GM18502 (cell line): ENCODE data around the gene PPFIA4.
A peak's percentile ranks its signal among the peaks of the same experiment; 100 is the strongest.
"Not testable (repeated sequence)": the region's sequence is repeated elsewhere in the genome, so short reads cannot be mapped to it uniquely, and the experiment has no call there.

Experiments
- ATAC-seq: cut with Tn5 transposase; IDR thresholded peaks from one replicate; pipeline ENCODE4 v1.9.1; 2021; ENCODE audit warnings: mild to moderate bottlenecking; ENCODE audit not compliant: unreplicated experiment, poor library complexity

The PPFIA4 gene

DNA sequence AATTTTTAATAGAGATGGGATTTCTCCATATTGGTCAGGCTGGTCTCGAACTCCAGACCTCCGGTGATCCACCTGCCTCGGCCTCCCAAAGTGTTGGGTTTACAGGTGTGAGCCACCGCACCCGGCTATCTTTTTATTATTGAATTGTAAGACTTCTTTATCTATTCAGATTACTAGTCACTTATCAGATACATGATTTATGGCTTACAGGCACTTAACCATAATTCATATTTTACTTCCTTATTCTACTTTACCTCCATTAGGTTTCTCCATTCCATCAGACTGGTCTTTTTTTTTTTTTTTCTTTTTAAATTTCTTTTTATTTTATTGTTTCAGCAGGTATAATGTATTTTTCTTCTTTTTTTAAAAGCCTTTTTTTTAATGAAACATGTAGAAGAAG is 14.7 kb upstream of the PPFIA4 start:
- ATAC-seq = no peak

DNA sequence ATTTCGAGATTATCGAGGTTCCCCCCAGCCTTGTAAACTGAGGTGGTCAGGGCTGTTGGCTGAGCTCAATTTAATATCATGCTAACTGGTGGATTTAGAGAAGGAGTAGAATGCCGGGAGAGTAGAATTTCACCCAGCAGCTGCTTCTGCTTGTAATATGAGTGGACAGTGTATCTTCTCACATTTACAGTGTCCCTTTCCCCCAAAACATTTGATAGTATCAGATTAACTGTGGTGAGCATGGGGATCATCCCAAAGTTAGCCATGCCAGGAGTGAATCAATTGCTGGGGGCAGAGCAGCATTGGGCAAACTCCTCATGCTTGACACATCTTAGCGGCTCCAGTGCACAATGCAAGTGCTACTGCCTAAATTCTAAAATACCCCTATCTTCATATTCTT is 9.2 kb upstream of the PPFIA4 start:
- no peak for ATAC-seq

DNA sequence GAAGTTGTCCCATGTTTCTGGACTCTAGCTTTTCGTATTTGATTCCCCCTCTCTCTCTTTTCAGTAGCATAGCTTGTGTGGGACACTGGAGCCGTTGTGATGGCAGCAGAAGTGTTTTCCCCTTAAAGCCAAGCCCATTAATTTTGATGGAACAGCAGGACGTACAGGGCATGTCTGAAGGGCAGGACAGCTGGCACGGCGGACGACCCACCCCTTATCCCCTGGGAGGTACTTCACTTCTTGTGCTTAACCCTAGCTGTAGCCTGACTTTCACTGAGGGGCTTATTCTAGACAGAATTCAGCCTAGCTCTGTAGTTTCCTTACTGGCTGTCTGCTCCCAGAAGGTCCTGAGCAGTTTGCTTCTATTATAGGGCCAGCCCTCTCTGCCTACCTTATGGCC is 8.6 kb upstream of the PPFIA4 start:
- ATAC-seq = no peak

DNA sequence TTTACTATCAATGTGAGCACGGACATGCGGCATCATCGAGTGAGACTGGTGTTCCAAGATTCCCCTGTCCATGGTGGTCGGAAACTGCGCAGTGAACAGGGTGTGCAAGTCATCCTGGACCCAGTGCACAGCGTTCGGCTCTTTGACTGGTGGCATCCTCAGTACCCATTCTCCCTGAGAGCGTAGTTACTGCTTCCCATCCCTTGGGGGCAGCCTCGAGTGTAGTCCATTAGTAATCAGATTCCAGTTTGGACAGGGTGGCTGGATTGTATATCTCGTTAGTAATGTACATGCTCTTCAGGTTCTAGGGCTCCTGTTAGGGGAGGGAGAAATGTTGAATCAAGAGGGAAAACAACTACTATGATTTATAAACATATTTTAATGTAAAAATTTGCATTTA is 3.4 kb upstream of the PPFIA4 start:
- not testable (repeated sequence) for ATAC-seq

DNA sequence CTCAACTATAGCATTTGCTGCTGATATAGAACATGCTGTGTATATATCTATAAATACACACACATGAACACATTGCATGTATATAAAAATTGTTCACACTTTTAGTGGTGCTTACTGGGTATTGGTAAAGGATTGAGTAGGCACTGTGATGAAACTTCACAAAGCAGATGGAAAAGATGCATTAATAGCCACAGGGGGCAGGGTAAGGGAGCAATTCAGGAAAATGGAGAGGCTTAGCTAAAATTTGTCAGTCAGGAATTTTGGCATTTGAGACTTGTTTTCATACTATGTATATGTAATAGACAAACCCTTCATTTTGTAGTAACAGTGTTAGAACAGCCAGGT is 633 bp upstream of the PPFIA4 start:
- ATAC-seq = no peak

DNA sequence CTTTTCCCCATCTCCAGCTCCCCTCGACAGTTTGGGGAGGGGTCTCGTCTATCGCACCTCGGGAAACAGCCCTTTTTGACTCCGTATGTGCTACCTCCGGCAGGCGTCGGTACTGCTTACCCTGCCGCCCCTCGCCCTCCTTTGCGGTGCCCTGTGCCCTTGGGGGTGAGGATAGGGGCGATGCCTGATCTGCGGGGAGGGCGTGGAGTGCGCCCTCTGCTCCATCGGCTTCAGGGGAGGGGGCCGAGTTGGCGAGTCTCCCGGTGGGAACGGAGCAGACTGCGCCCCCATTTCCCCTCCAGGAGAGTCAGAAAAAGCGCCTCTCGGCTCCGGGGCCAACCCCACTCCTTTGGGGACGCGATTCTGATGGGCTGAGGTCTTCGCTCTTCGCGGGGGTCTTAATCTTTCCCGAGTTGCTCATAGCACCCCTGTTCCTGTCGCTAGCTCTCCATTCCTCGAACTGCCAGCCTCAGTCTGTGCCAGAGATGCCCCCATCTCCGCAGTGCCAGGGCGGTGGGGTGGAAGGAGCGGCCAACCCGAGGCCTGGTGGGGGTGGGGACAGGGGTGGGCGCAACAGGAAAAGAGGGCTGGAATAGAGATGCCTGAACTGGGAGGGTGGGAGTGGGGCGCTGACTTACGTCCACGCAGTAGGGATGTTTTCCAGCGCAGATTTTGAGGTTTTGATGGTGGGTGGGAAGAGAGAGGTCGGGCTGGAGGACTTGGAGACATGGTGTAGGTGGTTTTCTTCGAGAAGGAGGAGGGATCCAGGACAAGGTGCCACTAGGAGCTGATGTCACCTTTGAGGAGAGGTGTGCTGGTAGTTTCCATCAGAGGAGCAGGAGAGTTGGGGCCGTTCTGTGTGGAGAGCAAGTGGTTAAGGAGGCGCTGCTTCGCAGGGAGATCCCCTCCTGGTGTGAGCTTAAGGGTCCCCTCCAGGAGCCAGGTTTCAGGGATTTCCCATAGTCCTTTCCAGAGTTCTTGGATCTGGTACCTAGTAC is 674 bp downstream of the PPFIA4 start:
- ATAC-seq = peak; percentile 34

DNA sequence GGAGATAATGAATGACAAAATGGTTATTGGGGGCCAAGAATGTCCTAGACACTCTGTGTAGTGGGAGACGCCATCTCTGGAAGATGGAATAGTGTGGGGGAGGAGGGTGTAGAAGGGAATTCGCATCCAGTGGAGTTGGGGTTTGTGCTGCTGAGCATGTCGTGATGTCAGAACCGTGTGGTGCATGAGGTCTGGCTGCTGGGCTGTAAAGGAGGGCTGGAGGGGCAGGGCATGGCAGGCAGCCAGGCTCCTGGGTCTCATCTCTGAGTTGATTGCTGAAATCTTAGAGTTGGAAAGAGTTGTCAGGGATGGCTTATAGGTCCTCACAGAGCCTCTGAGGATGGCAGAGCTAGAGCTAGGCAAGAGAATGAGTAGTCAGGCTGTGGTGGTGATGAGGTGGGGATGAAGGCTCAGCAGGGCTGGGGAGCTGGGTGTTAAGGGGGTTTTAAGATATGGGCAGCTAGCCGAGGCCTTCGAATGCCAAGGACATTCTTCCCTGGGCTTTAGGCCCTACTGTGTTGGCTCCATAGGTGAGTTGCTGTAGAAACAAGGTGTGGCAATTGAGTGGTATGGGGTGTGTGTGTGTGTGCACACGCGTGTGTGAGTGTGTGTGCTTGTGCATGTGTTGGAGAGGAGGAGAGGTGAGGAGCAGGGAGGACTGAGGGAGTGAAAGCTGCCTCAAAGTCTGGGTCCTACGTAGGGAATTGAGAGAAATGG is 1.9 kb downstream of the PPFIA4 start:
- no peak for ATAC-seq

DNA sequence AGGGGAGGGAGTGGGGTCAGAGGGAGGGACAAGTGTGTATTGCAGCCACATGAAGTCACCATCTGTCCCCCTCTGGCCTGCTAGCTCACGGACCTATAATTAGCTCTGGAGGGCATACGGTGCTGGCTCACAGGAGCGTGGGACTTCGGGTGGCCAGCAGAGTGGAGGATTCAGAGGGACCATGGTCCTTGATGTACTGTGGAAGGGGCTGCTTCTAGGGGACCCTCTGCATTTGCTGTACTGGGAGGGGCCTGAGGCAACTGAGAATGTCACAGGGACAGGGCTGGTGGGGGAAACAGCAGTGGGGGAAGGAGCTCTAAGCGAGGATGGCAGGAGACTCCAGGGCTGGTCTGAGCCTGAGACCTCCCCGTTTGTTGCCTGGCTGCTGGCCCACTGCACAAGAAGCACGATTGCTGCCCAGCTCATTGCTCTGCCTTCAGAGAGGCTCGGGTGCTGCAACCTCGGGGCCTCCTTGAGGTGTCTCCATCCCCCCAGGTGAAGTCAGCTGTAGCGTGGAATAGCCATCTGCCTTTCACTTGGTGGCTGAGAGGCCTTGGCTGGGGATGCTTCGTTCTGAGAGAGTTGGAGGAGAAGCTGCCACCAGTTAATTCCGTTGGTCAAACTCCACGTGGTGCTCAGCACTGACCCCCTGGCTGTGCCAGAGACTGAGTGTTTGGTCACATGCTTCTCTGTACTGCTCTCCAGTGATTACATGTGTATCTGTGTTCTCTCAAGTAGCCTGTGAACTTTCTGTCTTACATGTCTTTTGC is 2.7 kb downstream of the PPFIA4 start:
- no peak for ATAC-seq

DNA sequence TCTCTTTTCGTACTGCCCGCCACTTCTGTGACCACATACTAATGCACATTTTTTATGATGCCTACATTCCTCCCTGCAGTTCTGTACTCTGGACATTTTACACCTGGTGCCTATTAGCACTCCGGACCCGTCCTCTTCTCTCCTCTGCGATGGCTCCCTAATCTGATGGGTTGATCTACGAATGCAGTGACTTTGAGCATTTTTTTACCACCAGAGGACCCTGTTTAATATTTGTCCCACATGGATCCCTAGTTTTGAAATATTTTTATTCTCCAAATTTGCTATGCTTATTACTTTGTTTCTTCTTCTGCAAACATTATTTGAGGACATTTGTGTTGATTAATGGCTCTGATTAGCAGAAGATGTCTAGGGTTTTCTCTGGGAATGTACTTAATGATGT is 5.2 kb downstream of the PPFIA4 start:
- no peak for ATAC-seq

DNA sequence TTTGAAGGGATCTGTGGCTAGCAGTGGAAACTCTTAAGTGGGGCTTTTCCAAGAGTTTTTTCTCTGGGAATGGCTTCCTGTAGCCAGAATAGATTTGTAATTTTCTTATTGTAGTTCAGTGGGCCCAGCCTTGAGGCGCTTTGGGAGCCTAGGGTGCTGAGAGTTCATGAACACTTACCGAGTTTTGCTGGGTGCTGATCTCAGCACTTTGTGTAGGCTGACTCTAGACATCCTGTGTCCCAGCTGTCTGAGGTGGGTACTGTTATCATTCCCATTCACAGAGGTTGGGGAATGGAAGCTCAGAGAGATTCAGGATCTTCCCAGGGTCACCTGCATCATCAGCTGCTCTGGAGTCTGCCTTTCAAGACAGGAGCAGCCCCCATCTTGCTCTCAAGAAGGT is 7.0 kb downstream of the PPFIA4 start:
- no peak for ATAC-seq

DNA sequence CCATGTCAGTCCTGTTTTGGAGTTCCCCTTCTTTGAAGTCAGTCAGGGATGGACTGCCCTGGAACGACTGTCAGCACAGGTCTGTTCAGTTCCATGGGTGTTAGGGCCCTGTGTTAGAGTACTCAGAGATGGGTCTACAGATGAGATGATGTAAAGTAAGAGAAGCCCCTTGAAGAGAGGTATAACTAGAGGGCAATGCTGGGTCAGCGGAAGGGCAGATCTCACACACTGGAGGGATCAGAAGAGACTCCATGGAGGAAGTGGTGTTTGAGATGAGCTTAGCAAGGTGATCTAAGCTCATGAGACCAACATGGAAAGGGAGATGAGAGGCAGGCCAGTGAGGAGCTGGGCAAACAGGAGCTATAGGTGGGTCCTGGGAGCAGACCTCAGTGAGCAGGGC is 7.6 kb downstream of the PPFIA4 start:
- no peak for ATAC-seq

DNA sequence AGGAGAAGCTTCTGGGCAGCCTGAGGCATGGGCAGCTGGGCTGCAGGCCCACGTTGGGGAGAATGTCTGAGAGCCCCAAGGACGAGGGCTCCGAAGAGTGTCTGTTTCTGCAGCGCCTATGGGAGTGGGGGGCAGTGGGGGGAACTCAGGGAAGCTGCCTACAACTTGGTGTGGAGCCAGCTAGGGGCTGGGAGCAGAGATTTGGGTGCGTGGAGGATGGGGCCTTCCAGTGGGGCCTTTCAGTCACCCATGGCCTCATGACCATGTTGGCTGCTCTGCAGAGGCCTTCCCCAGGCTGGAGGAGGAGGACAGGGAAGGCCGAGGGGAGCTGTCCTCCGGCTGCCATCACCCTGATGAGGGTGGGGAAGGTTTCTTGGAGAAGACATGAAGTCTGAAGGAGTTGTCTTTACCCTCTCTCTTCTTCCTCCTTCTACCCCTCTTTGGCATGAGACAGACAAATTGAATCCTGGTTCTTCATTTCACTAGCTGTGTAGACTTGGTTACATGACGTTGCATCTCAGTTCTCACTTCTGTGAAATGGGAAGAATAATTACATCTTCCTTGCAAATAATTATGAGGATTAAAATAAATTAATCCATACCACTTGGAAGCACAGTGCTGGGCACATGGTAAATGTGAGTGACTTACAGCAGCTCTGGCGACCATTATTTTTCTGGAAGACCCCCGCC is 8.3 kb downstream of the PPFIA4 start:
- no peak for ATAC-seq

DNA sequence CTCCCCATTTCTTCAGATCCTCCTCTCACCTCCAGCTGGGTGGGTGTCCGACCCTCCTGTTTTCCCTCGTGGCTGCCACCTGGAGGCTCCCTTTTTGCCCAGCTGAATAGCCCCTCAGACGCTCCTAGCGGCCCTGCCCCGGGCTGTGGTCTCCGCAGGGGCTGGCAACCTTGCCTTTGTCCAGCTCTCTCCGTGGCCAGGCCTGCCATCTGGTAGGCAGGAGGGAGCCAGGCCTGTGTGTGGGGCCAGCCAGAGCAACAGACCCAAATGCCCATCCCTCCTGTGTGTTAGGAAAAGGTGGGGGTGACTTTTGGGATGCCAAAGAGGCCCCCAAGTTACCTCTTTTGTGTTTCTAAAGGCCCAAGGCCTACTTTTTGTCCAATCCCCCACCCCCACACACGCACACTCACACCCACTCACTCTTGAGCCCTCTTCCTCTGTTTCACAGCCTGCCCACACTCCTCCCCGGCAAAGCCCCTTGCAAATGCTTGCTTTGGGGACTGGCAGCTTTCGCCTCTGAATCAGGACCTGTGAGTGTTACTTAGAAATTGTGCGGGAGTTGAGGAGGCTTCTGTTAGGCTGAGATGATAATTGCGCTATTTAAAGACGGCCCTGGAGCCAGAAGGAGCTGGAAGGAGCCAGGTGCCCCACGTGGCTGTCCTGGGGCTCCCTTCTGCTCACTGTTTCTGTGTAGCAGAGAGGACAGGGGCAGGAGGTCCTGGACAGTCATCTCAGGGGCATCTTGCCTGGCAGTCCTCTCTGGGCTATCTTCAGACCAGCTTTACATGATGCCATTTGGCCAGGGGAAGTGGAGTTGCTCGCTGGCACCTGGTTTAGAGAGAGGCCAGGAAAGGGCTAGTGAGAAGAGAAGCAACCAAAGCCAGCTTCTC is 9.1 kb downstream of the PPFIA4 start:
- no peak for ATAC-seq

DNA sequence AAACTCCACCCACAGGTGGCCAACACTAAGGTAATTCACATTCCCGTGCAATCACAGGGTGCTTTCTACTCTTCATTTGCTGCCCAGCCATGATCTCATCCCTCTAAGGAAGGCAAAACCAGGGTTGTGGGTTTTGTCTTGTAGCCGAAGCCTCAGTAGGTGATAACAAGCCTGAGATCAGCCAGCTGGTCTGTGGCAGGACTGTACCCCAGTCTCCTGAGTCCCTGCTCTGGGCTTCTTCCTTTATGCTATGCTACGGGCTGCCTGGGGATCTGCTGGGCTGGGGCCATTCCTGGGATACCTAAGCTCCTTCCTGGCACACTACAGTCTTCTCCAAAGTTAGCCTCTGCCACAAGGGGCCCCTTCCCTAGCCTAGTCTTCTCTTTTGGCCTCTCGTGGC is 9.8 kb downstream of the PPFIA4 start:
- ATAC-seq = no peak

DNA sequence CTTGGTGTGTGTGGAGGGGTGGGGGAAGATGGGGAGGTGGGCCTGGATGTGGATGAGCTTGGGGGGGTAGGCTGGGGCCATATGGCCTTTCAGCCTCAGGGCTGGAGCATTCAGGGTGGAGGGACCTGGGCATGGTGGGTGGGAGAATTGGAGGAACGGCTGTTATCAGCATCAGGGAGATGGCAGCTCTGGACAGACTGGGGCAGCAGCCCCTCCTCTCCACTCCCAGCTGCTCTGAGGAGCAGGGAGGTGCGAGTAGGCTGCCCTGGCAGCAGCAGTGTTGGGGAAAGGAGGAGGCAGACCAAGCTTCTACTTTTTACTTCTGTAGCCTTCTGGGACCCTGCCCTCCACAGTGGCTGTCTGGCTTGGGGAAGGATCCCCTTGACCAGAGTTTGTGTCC is 10.2 kb downstream of the PPFIA4 start:
- no peak for ATAC-seq

DNA sequence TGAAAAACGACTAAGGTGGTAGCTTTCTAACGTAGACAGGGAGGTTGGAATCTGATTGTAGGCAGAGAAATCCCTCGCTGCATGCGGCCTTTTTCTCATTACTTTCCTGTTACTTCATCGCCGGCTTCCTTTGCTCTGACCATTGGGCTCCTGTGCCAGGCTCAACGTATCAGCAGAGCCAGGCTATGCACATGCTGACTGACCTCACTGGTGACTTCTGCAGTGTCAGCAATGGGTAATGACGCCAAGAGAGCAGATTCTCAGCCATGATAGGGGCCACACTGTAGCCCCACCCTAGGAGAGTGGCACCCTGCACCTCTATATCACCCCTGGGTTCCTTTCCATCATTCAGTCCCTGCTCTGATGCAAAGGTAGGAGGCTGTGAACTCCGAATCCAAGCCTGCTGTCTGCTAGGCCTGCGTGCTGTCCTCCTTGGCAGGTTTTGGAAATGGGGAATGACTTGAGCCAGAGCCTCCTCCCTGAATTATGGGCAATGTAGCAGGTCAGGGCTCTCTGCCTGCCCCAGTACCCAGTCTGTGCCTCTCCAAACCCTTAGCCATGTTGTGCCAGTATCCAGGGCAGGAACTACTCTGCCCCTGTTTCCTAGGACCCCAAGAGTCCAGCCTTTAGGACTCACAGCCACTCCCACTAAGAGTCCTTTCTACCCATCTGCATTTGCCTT is 11.4 kb downstream of the PPFIA4 start:
- peak; percentile 7 for ATAC-seq

DNA sequence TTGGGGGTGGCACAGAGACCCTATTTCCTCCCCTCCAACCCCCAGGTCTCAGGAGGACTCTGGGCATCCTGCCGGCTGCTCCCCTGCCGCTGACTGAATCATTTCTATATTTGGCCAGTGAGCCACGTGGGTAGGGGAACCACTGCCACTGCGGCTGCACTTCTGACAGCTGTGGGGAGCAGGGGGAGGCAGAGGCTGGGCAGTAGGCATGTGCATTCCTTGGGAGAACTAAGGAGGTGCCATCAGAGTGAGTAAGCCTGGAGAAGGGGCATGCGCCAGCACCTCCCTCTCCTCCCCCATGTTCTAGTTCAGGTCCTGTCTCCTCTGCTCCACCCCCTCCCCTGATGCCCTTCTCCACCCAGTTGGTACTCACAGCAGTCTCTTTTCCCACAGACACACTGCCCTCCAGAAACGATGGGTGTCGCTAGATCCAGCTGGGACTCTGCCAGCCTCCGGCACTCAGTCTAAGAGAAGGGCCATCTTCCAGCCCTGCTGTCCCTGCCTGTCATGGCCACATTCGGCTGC is 12.0 kb downstream of the PPFIA4 start:
- peak; percentile 60 for ATAC-seq

DNA sequence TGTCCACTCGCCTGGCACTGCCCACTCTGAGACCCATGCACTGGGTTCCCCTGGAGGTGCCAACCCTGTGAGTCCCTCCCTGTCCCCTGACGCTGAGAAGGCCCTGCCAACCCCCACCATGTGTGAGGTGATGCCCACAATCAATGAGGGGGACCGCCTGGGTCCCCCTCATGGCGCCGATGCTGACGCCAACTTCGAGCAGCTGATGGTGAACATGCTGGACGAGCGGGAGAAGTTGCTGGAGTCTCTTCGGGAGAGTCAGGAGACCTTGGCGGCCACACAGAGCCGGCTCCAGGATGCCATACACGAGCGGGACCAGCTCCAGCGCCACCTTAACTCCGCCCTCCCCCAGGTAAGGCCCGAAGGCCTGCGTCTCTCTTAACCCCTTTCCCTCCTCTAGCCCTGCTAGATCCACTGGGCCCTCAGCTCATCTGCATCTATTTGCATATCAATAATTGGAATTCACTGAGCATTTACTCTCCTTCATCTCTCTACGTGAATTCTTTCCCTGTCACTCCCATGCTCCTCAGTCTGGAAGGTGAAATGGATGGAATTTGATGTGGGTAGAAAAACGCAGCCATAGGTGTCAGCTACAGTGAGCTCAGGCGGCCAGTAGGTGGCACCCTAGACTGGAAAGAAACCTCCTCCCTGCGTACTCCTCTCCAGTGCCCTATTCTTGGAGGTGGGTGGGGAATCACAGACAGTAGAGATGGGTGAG is 12.8 kb downstream of the PPFIA4 start:
- ATAC-seq = peak; percentile 70
